Neural cell (in vitro differentiated cells): Measurements from ENCODE around the gene TMEM61.
"Not testable (repeated sequence)": the region's sequence is repeated elsewhere in the genome, so short reads cannot be mapped to it uniquely, and the experiment has no call there.

ENCODE experiments used
- MXI1 ChIP-seq: fragments of 450-650 bp; conservative IDR thresholded peaks from 2 replicates; pipeline ENCODE4 v1.6.1; 2014; ENCODE audit warnings: antibody characterized with exemption, mild to moderate bottlenecking; ENCODE audit not compliant: poor library complexity, severe bottlenecking
- SMC3 ChIP-seq: fragments of 450-650 bp; conservative IDR thresholded peaks from 2 replicates; pipeline ENCODE4 v1.6.1; 2014; ENCODE audit warnings: antibody characterized with exemption, mild to moderate bottlenecking, moderate library complexity; ENCODE audit not compliant: poor library complexity
- TAF1 ChIP-seq: IDR thresholded peaks from 2 replicates; pipeline ENCODE4 v1.6.1; 2012; ENCODE audit warnings: low read depth
- TF ChIP-seq, protein P1 (sequence below): fragments of 450-650 bp; IDR thresholded peaks from 2 replicates; pipeline ENCODE4 v1.5.1; 2014; ENCODE audit warnings: antibody characterized with exemption, mild to moderate bottlenecking, moderate library complexity; ENCODE audit not compliant: poor library complexity, severe bottlenecking
- TF ChIP-seq, protein P2 (sequence below): IDR thresholded peaks from 2 replicates; pipeline ENCODE4 v1.6.1; 2012; ENCODE audit warnings: borderline replicate concordance

DNA sequence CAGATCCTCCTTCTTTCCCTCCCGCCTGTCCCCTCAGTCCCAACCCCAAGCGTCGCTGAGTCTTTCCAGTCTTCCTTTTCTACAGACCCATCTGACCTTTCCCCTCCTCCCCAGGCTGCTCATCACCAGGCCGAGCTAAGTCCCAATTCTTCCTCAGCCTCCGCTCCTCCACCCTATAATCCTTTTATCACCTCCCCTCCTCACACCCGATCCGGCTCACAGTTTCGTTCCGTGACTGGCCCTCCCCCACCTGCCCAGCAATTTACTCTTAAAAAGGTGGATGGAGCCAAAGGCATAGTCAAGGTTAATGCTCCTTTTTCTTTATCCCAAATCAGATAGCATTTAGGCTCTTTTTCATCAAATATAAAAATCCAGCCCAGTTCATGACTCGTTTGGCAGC is 43.7 kb downstream of the TMEM61 start:
- TF ChIP-seq, protein P1, sequence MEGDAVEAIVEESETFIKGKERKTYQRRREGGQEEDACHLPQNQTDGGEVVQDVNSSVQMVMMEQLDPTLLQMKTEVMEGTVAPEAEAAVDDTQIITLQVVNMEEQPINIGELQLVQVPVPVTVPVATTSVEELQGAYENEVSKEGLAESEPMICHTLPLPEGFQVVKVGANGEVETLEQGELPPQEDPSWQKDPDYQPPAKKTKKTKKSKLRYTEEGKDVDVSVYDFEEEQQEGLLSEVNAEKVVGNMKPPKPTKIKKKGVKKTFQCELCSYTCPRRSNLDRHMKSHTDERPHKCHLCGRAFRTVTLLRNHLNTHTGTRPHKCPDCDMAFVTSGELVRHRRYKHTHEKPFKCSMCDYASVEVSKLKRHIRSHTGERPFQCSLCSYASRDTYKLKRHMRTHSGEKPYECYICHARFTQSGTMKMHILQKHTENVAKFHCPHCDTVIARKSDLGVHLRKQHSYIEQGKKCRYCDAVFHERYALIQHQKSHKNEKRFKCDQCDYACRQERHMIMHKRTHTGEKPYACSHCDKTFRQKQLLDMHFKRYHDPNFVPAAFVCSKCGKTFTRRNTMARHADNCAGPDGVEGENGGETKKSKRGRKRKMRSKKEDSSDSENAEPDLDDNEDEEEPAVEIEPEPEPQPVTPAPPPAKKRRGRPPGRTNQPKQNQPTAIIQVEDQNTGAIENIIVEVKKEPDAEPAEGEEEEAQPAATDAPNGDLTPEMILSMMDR: not testable (repeated sequence)
- TF ChIP-seq TAF1, MXI1, SMC3: not testable (repeated sequence)
- TF ChIP-seq, protein P2, sequence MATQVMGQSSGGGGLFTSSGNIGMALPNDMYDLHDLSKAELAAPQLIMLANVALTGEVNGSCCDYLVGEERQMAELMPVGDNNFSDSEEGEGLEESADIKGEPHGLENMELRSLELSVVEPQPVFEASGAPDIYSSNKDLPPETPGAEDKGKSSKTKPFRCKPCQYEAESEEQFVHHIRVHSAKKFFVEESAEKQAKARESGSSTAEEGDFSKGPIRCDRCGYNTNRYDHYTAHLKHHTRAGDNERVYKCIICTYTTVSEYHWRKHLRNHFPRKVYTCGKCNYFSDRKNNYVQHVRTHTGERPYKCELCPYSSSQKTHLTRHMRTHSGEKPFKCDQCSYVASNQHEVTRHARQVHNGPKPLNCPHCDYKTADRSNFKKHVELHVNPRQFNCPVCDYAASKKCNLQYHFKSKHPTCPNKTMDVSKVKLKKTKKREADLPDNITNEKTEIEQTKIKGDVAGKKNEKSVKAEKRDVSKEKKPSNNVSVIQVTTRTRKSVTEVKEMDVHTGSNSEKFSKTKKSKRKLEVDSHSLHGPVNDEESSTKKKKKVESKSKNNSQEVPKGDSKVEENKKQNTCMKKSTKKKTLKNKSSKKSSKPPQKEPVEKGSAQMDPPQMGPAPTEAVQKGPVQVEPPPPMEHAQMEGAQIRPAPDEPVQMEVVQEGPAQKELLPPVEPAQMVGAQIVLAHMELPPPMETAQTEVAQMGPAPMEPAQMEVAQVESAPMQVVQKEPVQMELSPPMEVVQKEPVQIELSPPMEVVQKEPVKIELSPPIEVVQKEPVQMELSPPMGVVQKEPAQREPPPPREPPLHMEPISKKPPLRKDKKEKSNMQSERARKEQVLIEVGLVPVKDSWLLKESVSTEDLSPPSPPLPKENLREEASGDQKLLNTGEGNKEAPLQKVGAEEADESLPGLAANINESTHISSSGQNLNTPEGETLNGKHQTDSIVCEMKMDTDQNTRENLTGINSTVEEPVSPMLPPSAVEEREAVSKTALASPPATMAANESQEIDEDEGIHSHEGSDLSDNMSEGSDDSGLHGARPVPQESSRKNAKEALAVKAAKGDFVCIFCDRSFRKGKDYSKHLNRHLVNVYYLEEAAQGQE: not testable (repeated sequence)
